ENCODE results near the gene ZNF641. TPM values are rescaled to one million over a fixed set of nuclear protein-coding genes. Genes with fewer than 3 reads are reported as not detected.

Gene ZNF641
- total RNA-seq, 2 experiments from 2014 or later, result 5.6 to 6.2 TPM

GRCh38 chr12:48291511-48291910 is 59.2 kb downstream of the ZNF641 start:
- POLR2A ChIA-PET, result no interaction called here

GRCh38 chr12:48288387-48289268 is 62.1 kb downstream of the ZNF641 start:
- H3K27ac Mint-ChIP-seq, result no peak overlapping the region
- intact Hi-C loops (cut with DNase I, micrococcal nuclease), result loop anchor here in 1 of 2 experiments (10.0 kb wide), 1 partner anchor 166 kb away; no protein-coding TSS in a partner anchor
- DNase-seq (no peak), ATAC-seq (no peak)
- ChIA-PET POLR2A (no interaction called here), CTCF (interaction anchor here (0.7 to 1.4 kb wide), 4 partner anchors 23 to 333 kb away, joined by 3 read pairs; no protein-coding TSS in a partner anchor)
- H3K9me3 Mint-ChIP-seq (ENCODE audit: low read depth), result no peaks in the 10 kb centered on the region
- H3K4me1 Mint-ChIP-seq, result peaks cover 12% of the 10 kb centered on the region
- no peaks in the 10 kb centered on the region for H3K36me3 Mint-ChIP-seq (ENCODE audit: low read depth)
- no peaks in the 10 kb centered on the region for H3K27me3 Mint-ChIP-seq
- H3K4me3 Mint-ChIP-seq, result no peak overlapping the region

More at GRCh38 chr12:48291511-48291910, 59.2 kb downstream of the ZNF641 start:
- ATAC-seq (no peak), DNase-seq (no peak)
- Mint-ChIP-seq H3K4me1 (peaks cover 3% of the 10 kb centered on the region), H3K9me3 (ENCODE audit: low read depth) (no peaks in the 10 kb centered on the region), H3K4me3 (no peak overlapping the region), H3K36me3 (ENCODE audit: low read depth) (no peaks in the 10 kb centered on the region), H3K27ac (no peak overlapping the region), H3K27me3 (no peaks in the 10 kb centered on the region)
- CTCF ChIA-PET, result interaction anchor here (1.4 to 1.9 kb wide), 2 partner anchors 327 to 328 kb away, joined by 3 to 8 read pairs; partner anchors contain the start of gene TMEM106C
- intact Hi-C loops (cut with DNase I, micrococcal nuclease), result no loop called here

Other genes starting within 250 kb of the ZNF641 start
- 10 to 100 TPM; 44.4 to 61.8 TPM for gene SENP1, start 244.8 kb downstream of the ZNF641 start, total RNA-seq
- 10 to 100 TPM; 53.2 to 79.6 TPM for gene PFKM, start 231.6 kb downstream of the ZNF641 start, total RNA-seq
- gene ASB8, start 193.4 kb downstream of the ZNF641 start, total RNA-seq, result 10 to 100 TPM; 28.8 to 33.0 TPM
- gene CCDC184, start 167.3 kb downstream of the ZNF641 start, total RNA-seq, result under 1 TPM; 0.25 to 0.37 TPM
- gene OR10AD1, start 147.6 kb downstream of the ZNF641 start, total RNA-seq, result not detected
- not detected for gene ANP32D, start 121.6 kb upstream of the ZNF641 start, total RNA-seq
- gene C12orf54, start 131.6 kb upstream of the ZNF641 start, total RNA-seq, result not detected
- not detected for gene OR8S1, start 174.7 kb upstream of the ZNF641 start, total RNA-seq
- not detected for gene LALBA, start 219.1 kb upstream of the ZNF641 start, total RNA-seq